Prostate gland (tissue), 2 donors: ENCODE results near the gene WDR86.

Experiments used
- CTCF ChIP-seq, 4 experiments: fragments of 200-600 bp in 2 of 4; fragments of 450-650 bp in 2 of 4; sonication (generic) in 2 of 4; IDR thresholded peaks; 1 replicate in 3 of 4; 2 replicates in 1 of 4; pipeline ENCODE4 v1.5.1; 2016 to 2019; ENCODE audit warnings: antibody characterized with exemption in 4 of 4, mild to moderate bottlenecking in 2 of 4, moderate library complexity in 2 of 4
- POLR2A ChIP-seq: fragments of 450-650 bp; IDR thresholded peaks from one replicate; pipeline ENCODE4 v1.6.1; 2016; ENCODE audit warnings: antibody characterized with exemption, mild to moderate bottlenecking
- POLR2AphosphoS5 ChIP-seq: sonication (generic); formaldehyde crosslinking; IDR thresholded peaks from one replicate; pipeline ENCODE4 v1.6.1; 2017; ENCODE audit warnings: antibody characterized with exemption

GRCh38 chr7:151409667-151410404, at the start of gene WDR86:
- TF ChIP-seq POLR2A: no peak
- TF ChIP-seq POLR2AphosphoS5: no peak
- TF ChIP-seq CTCF (IDR thresholded peaks at IDR 0.05): no peak
